Left cardiac atrium (tissue), 4 donors: ENCODE measurements around the gene TBX18. TPM values are rescaled to one million over a fixed set of nuclear protein-coding genes. Genes with fewer than 3 reads are reported as not detected.

Experiments used
- ATAC-seq, 2 donors: fragments of 200-7000 bp; cut with Tn5 transposase; one replicate each; pipeline ENCODE4 v1.9.1; 2020; ENCODE audit warnings: mild to moderate bottlenecking in 2 of 2, moderate library complexity in 2 of 2
- DNase-seq: peaks from one replicate; pipeline ENCODE4 v3.0.0-alpha.2; 2020
- intact Hi-C, 2 donors: fragments of 100-400 bp; cut with DNase I; formaldehyde crosslinking; loops; one replicate each; pipeline versions ENCODE4 v1.14.1 to v1.15.1; 2022 to 2023
- total RNA-seq, 2 donors: library from RNA; stranded (reverse); fragmentation: NEBNext Ultra II Directional; extraction: Animal tissue kit (Norgen Biotek cat#: 25700); gene quantifications; one replicate each; pipeline ENCODE4 v1.2.1, GENCODE V29; 2021
- donor health status: DM: no; HTN: yes; CAD: no.
- donor health status: DM: no; HTN: yes; CAD: no; lungs with severe emphysema.
- donor health status: DM: yes; HTN: yes; CAD: no.
- donor health status: Dilated cardiomyopathy.

The TBX18 gene
- total RNA-seq, 2 donors from 2014 or later, result 10.1 to 19.4 TPM

DNA sequence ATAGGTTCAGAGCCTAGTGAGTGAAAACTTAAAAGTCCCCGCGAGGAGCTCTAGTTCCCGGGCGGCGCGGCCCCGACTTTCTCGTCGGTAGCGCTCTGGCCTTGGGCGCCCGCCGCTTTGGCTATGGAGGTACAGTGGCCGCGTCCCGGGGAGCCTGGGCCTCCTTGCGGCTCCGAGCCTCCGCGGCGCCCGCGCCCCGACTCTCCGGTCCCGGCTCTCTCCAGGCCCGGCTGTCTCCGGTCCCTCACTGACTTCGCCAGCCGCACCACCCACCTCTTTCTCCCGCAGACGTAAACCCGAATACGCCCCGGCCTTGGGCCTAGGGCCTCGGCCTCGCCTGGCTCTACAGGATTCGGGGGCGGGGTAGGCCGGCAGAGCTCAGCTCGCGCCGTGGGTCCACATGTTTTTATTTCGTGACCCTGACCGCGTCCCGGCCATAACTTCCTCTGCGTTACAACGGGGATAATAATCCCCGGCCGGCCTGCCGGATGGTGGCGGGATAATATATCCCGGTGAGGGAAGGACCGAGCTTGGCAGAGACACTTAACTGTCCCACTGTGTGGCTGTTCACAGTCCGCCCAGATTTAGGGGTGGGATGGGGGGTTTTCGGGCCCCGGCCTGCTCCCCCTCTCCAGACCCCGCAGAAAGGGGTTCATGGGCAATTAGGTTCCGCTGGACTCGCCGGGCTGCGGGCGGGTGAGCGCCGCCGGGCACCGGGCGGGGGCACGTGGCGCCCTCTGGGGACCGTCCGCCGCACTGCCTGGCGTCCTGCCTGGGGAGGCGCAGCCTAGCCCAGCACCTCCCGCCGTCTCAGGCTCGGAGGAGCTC is 10.0 kb upstream of the TBX18 start:
- ATAC-seq, result peak; percentile 83 to 89
- intact Hi-C loops, result loop anchor here in 1 of 2 donors (5.0 kb wide), 1 partner anchor 352 kb away; no protein-coding TSS in a partner anchor
- DNase-seq, result peak; percentile 71

DNA sequence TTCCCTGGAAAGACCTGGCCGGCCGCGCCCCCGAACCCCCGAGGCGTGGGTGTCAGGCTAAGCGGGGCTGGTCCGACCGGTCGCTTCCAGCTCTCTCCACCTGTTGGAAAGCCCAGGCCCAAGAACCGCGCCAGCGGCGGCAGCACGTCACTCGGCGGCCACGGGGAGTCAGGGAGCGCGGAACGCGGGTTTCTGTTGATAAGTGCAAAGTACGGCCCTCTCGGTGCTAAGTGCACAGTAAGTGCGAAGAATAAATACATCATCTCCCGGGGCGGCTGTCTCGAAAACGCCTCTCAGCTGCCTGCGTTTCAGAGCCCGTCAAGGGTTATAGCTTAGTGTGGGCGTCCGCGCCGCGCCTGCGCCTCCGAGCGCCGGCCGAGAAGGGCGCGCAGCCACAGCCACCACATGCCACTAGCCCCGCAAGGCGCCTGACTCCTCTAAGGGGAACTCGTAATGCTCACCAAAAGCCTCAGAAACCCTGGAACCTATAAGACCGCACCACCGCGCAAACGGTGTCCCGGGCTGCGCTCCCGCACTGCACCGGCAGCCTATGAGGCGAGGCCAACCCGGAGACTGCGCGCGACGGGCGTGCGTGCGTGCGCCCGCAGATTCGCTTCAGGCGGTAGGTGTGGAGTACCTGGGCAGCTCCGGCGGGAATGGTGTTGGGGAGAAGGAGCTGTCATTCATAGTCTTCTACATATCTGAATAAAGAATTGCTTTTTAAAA is 9.2 kb upstream of the TBX18 start:
- intact Hi-C loops, result loop anchor here in 1 of 2 donors (5.0 kb wide), 1 partner anchor 351 kb away; no protein-coding TSS in a partner anchor
- ATAC-seq, result peak; percentile 56 to 63
- DNase-seq, result peak; percentile 35

DNA sequence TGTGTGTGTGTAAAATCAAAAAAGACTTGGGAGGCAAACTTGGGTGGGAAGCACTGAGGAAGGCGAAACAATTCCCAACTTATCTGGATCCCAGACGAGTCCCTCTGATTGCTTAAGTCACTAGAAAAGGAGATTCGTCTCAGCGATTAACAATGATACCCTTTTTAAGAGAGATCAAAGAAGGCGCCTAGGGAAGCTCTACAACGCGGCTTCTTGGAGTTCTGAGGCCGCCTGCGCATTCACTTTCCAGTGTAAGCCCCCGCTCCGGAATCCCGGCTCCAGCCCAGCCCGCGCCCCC is 8.7 kb upstream of the TBX18 start:
- ATAC-seq, result no peak
- no peak for DNase-seq
- intact Hi-C loops, result loop anchor here in 1 of 2 donors (5.0 kb wide), 1 partner anchor 351 kb away; no protein-coding TSS in a partner anchor

DNA sequence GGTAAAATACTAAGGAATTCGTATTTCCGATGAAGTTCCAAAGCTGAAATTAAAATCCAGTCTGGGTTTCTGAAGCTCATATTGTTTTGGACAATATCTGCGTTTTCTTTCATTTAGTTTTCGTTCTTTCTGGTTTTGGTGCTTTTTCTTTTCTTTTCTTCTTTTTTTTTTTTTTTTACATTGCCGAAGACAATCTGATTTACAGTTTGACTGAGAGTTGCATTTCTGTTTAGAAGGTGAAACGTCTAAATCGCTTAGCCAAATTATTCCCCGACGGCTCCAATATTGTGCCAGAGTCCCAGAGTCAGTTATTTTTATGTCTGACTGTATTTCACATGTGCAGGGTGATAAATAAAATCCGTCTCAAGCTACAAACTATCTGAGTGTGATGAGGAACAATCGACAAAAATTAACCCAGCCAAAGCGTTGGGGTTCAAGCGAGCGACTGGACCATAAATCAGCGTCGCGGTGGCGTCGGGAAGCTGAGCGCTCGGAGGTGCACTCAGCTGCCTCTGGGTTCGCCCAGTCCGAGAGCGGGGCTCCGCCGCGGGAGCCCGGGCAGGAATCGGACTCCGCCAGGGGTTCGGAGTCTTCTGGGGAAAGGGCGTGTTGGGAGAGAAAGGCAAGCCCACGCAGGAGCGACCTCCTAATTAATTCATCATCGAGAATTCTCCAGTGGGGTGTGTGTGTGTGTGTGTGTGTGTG is 8.2 kb upstream of the TBX18 start:
- peak; percentile 33 for DNase-seq
- peak; percentile 12 to 14 for ATAC-seq
- intact Hi-C loops, result loop anchor here in 1 of 2 donors (5.0 kb wide), 1 partner anchor 350 kb away; no protein-coding TSS in a partner anchor

DNA sequence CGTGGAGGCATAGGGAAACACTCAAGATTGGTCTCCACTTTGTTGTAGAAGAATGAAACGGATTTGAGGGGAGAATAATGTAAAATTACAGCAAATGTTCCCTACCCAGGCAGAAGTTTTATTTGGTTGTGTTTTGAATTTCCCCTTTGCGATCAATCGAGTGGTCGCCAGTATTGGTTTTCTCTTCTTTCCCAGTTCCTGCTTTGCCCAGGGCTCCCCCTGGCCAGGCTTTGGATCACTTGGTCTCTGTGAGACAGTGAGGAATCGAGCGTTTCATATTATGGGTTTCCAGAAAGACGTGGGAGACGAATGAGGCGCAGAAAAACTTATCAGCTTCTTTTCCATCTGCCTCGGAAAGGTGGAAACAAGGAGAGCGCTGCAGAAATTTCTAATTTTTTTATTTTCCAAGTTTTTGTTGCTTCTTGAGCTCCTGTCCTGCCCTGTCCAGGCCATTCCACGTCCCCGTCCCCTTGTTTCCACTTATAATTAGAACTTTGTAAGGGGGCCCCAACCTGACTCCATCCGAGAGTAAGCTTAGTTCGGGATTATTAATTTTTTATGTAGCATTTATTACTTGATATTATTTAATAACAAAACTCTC is 7.5 kb upstream of the TBX18 start:
- DNase-seq (no peak), ATAC-seq (no peak)
- intact Hi-C loops, result loop anchor here in 1 of 2 donors (5.0 kb wide), 1 partner anchor 350 kb away; no protein-coding TSS in a partner anchor

DNA sequence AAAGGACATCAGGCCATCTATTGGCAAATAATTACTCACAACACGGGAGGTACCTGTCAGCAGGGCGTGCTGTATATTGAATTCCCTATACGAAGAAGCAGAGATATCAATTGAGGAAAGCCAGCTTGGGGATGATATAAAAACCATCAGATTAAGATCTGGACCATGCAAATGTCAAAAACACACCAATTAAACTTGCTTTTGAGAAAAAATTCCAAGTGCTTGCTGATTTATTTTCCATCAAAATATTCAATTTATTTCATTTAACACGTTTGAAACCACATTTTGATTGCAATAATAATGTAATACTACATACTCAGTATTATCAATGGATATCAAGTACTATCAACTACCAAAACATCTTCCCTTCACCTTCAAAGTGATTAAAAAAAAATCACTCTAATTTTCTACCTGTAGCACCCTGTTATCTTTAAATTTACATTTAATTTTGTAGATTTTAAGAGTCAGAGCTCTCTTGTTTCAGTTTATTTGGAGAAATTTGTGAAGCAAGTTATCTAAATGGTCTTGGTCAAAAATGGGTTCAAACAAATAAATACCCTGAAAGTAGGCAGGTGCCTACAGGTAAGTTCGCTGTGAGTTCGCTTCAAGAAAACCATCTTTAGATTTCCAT is 6.8 kb upstream of the TBX18 start:
- ATAC-seq, result no peak
- DNase-seq, result no peak
- intact Hi-C loops, result loop anchor here in 1 of 2 donors (5.0 kb wide), 1 partner anchor 349 kb away; no protein-coding TSS in a partner anchor

DNA sequence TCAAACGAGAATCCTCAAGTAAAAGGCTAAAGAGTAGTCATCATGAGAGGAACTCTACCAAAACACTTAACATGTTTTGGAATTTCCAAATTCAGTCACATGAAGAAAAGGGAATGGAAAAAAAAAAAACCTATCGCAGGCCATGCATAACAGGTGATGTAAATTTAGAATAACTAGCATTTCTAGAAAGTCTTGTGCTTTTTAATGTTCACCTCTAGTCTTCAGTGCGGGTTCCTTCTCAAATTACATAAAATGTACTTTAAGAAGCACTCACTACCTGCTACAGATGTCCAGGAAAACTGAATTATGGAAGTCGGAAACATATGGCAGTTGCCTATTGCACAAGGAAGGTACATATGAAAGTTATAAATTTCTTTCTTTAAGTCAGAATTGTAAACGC is 6.1 kb upstream of the TBX18 start:
- DNase-seq (no peak), ATAC-seq (no peak)

DNA sequence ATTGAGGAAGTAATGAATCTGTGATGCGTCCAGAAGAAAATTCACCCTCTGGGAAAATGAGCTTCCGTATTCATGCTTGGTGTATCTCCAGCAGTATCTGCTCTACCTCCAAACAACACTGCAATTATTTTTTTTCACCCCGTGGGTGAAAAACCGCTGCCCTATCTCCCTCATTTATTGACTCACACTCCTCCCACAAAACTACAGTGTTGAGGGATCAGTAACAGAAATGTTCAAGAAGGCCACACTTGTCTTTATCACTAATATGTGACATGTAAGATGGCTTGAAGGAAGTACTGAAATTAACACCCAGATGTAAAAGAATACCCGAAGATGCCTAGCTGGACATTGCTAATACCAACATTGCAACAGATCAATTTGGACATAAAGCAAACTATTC is 4.9 kb upstream of the TBX18 start:
- intact Hi-C loops, result no loop called here
- no peak for DNase-seq

More for the DNA sequence above, 6.1 kb upstream of the TBX18 start:
- intact Hi-C loops, result loop anchor here in 1 of 2 donors (5.0 kb wide), 1 partner anchor 348 kb away; no protein-coding TSS in a partner anchor

DNA sequence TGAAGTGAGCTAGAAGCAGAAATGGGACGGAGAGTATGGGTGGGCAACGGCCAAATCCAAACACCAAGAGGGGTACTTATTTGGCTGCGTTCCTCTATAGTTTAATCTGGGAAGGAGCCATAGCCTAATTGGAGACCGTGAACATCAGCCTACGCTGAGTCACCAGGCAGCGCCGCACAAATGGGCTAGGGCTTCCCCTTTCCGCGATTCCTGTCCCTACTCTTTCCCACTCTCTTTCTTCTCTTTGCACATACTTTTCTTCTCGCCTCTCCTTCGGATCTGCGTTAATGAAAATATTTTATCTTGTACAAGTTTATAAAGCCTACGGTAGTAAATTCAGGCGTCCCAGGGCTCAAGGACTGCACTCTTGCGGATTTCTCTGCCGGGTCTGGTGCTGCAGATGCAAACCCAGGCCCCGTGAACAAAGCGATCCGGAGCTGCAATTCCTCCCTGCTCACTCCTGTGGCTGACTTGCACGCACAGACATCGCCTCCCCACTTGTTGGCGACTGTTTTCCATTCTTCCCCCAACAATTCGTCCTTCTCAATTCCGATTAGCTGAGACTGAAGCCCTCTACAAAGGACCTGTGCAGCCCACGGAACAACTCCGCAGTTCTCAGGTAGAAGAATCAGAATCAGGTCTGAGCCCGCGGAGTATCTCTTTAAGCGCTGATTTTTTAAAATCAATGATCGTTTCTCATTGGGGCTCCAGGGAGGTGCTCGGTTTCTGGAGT is 4.2 kb upstream of the TBX18 start:
- intact Hi-C loops, result no loop called here
- ATAC-seq, result no peak

More for the DNA sequence above, 4.9 kb upstream of the TBX18 start:
- no peak for ATAC-seq

DNA sequence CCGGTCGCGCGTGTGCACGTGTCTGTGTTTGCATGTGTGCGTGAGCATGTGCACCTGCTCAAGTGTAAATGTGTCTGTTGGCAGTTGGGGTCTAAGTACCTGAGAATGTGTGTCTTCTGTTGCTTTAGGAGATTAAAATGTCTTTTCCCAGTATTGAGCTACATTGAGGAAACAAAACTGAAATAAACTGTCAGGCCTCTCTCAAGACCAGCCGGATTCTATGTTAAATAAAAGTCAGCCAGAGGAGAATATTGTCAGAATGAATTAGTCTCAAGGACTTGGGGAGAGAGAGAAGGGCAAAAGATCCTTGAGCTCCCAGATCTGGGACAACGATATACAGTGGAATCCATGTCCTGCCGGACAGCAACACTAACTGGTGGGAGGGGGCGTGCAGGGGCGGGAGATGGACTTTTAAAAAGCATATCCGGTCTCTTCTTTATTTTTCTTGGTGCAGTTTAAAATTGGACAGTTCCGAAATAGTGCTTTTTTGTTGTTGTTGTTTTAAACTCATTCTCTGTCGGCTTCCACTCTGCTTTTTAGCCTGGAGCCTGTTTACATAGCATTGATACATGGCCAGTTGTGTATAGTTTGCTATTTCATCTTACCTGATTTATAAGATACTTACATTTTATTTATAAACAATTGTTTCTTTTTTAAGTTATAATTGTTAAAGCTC is 3.3 kb upstream of the TBX18 start:
- intact Hi-C loops, result no loop called here
- DNase-seq (no peak), ATAC-seq (no peak)

More for the DNA sequence above, 4.2 kb upstream of the TBX18 start:
- DNase-seq, result peak; percentile 29

DNA sequence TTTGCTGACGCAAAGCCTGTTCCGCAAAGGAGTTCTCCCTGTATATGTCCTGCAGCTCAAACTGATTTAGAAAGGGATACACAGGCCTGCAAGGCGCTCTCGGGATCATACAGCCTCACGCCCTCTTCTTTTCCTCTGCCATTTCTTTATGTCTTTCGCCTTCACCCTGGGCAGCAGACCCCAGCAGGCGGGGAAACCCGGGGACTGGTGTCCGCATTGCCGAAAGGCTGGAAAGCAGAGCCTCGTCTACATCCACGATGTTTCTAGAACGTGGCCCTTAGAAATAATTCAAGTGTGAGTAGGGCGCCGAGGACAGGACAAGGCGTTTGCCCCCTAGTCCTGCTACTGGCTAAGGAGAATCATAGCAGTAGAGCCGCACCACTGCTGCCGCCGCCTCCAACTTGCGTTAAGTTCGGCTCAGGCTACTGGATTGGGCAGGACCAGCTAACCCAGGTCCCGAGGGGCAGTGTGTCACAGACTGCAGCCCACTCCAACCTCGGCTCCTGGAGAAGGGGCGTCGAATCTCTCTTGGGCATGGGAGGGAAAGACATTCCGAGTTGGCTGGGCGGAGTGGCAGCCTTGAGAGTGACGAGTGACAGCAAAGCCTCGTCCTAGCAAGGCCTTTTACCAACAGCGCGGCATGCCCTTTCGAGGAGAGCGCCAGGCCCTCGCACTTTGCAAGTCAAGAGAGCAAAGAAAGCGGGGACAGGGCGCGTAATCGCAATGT is 2.6 kb upstream of the TBX18 start:
- intact Hi-C loops, result no loop called here
- ATAC-seq (no peak), DNase-seq (no peak)

DNA sequence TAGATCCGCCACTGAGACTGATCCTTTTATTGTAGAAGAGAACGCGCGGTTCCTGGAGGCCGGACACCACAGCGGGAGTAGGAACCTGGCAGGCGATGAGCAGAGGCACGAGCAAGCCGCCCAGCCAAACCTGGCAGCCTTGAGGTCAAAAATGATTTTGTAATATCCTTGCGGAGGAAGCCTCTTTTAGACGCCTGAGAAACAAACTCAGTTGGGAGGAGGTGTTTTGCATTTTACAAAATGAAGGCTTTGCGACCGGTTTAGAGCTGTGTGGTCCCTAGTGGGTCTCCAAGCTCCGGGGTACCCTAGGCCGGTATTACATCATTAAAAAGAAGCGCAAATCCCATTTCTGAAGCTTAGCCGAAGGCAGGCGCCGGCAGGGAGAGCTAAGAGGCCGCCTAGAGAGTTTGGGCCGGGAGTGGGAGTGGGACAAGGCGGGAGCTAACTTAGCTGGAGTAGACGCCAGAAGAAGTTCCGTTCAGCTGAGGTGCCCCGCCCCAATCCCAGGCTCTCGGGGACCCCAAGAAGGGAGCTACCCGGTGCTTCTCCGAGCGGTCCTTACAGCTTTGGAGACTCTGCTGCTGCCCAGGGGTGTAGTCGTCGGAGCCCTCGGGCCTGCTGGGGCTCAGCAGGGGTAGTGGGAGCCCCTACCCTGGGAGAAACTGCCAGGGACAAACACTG is 1.9 kb upstream of the TBX18 start:
- intact Hi-C loops, result no loop called here
- peak in 1 of 2 donors; percentile 3 for ATAC-seq
- DNase-seq, result peak; percentile 68

DNA sequence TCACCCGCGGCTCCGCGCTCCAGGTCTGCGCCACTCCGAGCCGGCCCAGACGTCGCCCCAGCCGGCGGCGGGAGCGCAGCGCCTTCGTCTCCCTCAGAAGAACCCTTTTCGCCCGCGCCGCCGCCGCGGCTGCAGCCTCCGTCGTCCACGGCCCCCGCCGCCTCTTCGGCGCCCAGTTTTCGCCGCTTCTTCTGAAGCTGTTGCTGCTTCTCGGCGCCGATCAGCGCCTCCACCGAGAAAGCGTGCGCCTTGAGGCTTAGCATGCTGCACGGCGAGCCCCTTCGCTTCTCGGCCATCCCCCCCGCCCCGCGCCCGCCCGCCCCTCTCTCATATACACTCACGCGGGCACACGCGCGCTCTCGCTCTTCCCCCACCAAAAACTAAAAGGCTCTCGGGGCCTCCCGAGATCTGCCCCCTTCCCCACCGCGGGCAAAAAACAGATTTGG is 489 bp downstream of the TBX18 start:
- DNase-seq (no peak), ATAC-seq (peak; percentile 1 to 3)
- intact Hi-C loops, result no loop called here

DNA sequence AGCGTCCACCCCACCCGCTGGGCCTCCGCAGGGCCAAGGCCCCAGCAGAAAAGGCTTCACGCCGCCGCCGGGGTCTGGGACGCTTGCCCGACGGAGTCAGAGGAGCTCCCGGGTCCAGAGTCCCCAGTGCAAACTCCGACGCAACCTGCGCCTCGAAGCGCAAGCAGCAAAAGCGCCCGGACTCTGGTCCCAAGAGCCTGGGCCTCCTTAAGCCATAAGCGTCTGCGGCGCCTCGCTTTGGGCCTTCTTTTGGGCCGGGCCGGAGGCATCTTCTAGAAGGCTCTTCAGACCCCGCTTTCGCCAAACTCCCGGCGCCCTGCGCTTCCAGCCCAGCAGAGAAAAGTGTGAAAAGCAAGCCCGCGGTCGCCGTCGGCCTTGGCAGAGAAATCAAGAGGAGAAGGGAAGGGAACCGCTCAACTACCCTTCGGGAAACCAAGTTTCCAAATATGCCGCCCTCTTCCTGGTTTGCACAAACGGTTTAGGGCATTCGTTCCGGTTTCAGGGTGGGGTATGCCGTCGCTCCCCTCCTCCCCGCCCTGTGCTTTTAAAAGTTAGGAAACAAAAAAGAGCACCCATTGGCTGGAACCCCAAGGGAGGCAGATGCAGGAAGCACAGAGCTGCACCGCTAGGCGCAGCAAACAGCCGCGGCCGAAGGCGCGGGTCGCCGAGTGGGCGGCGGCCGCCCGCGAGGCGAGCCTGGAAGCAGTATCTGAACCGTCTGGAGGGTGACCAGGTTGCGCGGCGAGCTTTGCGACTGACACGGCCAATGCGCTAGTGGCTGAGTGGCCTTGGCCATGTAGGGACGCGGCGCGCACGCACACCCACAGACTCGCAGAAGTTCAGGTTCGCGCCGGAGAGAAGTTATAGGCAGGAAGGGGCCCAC is 1.2 kb downstream of the TBX18 start:
- DNase-seq (peak; percentile 65), ATAC-seq (peak; percentile 36 to 67)
- intact Hi-C loops, result no loop called here
